ENCODE measurements around the gene PHF20. TPM values are rescaled to one million over a fixed set of nuclear protein-coding genes. Genes with fewer than 3 reads are reported as not detected.
"Not testable (repeated sequence)": the region's sequence is repeated elsewhere in the genome, so short reads cannot be mapped to it uniquely, and the experiment has no call there.

PHF20 gene
- total and polyA plus RNA-seq, 4 donors, result 17.5 to 51.5 (median 32.6) TPM

DNA sequence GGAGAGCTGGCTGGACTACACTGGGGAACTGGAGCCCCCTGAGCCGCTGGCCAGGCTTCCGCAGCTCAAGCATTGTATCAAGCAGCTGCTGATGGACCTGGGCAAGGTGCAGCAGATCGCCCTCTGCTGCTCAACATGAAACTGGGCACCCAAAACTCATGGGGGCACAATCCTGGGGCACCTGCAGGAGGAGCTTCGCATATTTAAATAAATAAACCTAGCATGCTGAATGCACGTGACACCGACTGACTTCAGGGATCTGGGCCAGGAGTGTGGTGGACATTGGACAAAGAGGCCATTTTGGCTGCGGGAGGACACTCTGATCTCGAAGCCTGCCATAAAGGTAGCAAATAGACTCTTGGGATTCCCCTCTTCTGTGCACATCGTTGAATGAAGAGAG lies 175.7 kb downstream of the PHF20 start:
- Histone ChIP-seq H3K4me1 (ENCODE audit: control insufficient read depth in 5 of 5, insufficient read depth in 5 of 5, low read length in 5 of 5) (peaks cover 0 to 2% (median 2%) of the 10 kb centered on the region in 5 donors), H3K9ac (ENCODE audit: insufficient read depth in 1 of 2, low read length in 2 of 2) (no peak overlapping the region), H3K27ac (ENCODE audit: low read depth in 1 of 2, low read length in 1 of 2) (no peak overlapping the region), H3K36me3 (ENCODE audit: control insufficient read depth in 4 of 4, insufficient read depth in 4 of 4, low read length in 4 of 4) (peaks cover 11 to 33% (median 20%) of the 10 kb centered on the region in 4 donors), H3K4me3 (no peak overlapping the region), H3K27me3 (ENCODE audit: control insufficient read depth in 3 of 3, insufficient read depth in 3 of 3, low read length in 2 of 3) (no peaks in the 10 kb centered on the region), H3K9me3 (ENCODE audit: control insufficient read depth in 4 of 4, insufficient read depth in 3 of 4, low read length in 3 of 4) (peaks cover 0 to 2% (median 0%) of the 10 kb centered on the region in 4 donors)
- ATAC-seq (ENCODE audit: insufficient read depth, low FRiP score), result no peak
- TF ChIP-seq, protein P1, sequence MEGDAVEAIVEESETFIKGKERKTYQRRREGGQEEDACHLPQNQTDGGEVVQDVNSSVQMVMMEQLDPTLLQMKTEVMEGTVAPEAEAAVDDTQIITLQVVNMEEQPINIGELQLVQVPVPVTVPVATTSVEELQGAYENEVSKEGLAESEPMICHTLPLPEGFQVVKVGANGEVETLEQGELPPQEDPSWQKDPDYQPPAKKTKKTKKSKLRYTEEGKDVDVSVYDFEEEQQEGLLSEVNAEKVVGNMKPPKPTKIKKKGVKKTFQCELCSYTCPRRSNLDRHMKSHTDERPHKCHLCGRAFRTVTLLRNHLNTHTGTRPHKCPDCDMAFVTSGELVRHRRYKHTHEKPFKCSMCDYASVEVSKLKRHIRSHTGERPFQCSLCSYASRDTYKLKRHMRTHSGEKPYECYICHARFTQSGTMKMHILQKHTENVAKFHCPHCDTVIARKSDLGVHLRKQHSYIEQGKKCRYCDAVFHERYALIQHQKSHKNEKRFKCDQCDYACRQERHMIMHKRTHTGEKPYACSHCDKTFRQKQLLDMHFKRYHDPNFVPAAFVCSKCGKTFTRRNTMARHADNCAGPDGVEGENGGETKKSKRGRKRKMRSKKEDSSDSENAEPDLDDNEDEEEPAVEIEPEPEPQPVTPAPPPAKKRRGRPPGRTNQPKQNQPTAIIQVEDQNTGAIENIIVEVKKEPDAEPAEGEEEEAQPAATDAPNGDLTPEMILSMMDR (IDR thresholded peaks at IDR 0.05; ENCODE audit: control extremely low read depth, extremely low read depth), result no peak
- WGBS, 2 donors, result 83 to 86% methylated on average over 9 of the region's 9 CpGs
- DNase-seq, result peak in 1 of 3 donors; percentile 2

DNA sequence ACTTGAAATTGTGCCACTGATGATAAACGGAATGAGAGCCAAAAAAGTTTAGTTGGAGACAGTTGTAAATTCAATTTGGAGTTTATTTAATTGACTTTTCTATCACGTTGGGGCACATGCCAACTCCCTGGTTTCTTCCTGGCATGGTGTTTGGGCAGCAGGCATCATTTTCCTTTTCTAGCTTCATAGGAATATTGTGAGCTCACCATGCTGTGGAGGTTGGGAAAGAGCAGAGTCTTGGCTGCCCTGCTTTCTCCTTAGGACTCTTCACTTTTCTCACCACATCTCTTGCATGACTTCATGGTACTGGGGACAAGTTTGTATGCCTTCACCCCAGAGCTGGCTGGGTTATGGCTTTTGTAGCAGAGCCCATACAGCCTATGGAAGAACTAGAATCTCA lies 176.1 kb downstream of the PHF20 start:
- peaks cover 0 to 2% (median 0%) of the 10 kb centered on the region in 4 donors for H3K9me3 ChIP-seq (ENCODE audit: control insufficient read depth in 4 of 4, insufficient read depth in 3 of 4, low read length in 3 of 4)
- H3K27ac ChIP-seq (ENCODE audit: low read depth in 1 of 2, low read length in 1 of 2), result no peak overlapping the region
- H3K9ac ChIP-seq (ENCODE audit: insufficient read depth in 1 of 2, low read length in 2 of 2), result no peak overlapping the region
- DNase-seq, result no peak
- H3K36me3 ChIP-seq (ENCODE audit: control insufficient read depth in 4 of 4, insufficient read depth in 4 of 4, low read length in 4 of 4), result peaks cover 11 to 33% (median 20%) of the 10 kb centered on the region in 4 donors
- no peak overlapping the region for H3K4me3 ChIP-seq
- no peak for ATAC-seq (ENCODE audit: insufficient read depth, low FRiP score)
- 92 to 93% methylated on average over 2 of the region's 2 CpGs for WGBS, 2 donors
- H3K27me3 ChIP-seq (ENCODE audit: control insufficient read depth in 3 of 3, insufficient read depth in 3 of 3, low read length in 2 of 3), result no peaks in the 10 kb centered on the region
- TF ChIP-seq, protein P1 (IDR thresholded peaks at IDR 0.05; ENCODE audit: control extremely low read depth, extremely low read depth), result no peak
- peaks cover 2 to 6% (median 6%) of the 10 kb centered on the region in 5 donors for H3K4me1 ChIP-seq (ENCODE audit: control insufficient read depth in 5 of 5, insufficient read depth in 5 of 5, low read length in 5 of 5)

DNA sequence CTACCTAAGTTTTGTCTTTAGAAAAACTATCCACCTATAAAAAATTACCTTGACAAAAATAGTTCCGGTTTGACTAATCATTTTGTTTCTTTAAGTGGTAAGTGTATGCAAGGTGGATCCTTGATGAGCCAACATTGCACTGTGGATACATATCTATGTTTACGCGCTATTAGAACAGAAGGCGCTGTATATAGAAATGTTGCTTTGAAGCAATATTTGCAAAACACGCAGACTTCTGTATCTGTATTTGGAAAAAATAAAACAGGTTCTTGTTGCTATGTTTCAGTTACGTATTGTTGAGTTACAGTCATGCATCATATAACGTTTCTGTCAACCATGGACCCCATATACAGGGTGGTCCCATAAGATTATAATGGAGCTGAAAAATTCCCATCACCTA lies 178.3 kb downstream of the PHF20 start:
- Histone ChIP-seq H3K9ac (ENCODE audit: insufficient read depth in 1 of 2, low read length in 2 of 2) (no peak overlapping the region), H3K4me3 (no peak overlapping the region), H3K4me1 (ENCODE audit: control insufficient read depth in 5 of 5, insufficient read depth in 5 of 5, low read length in 5 of 5) (peaks cover 2 to 13% (median 9%) of the 10 kb centered on the region in 5 donors), H3K9me3 (ENCODE audit: control insufficient read depth in 4 of 4, insufficient read depth in 3 of 4, low read length in 3 of 4) (peaks cover 0 to 2% (median 0%) of the 10 kb centered on the region in 4 donors), H3K27me3 (ENCODE audit: control insufficient read depth in 3 of 3, insufficient read depth in 3 of 3, low read length in 2 of 3) (no peaks in the 10 kb centered on the region), H3K27ac (ENCODE audit: low read depth in 1 of 2, low read length in 1 of 2) (no peak overlapping the region), H3K36me3 (ENCODE audit: control insufficient read depth in 4 of 4, insufficient read depth in 4 of 4, low read length in 4 of 4) (peaks cover 6 to 25% (median 13%) of the 10 kb centered on the region in 4 donors)
- DNase-seq (no peak), ATAC-seq (ENCODE audit: insufficient read depth, low FRiP score) (no peak)
- TF ChIP-seq, protein P1 (IDR thresholded peaks at IDR 0.05; ENCODE audit: control extremely low read depth, extremely low read depth), result no peak
- 94 to 95% methylated on average over 7 of the region's 7 CpGs for WGBS, 2 donors

DNA sequence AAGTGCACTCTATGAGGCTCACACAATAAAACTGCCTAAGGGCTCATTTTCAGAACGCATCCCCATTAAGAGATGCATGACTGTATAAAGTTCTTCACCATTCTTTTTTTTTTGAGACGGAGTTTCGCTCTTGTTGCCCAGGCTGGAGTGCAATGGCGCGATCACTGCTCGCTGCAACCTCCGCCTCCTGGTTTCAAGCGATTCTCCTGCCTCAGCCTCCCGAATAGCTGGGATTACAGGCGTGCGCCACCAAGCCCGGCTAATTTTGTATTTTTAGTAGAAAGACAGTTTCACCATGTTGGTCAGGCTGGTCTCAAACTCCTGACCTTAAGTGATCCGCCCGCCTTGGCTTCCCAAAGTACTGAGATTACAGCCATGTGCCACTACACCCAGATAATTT lies 180.3 kb downstream of the PHF20 start:
- not testable (repeated sequence) for ATAC-seq (ENCODE audit: insufficient read depth, low FRiP score); H3K27ac ChIP-seq (ENCODE audit: low read depth in 1 of 2, low read length in 1 of 2); H3K9ac ChIP-seq (ENCODE audit: insufficient read depth in 1 of 2, low read length in 2 of 2); H3K4me3 ChIP-seq; DNase-seq; H3K9me3 ChIP-seq (ENCODE audit: control insufficient read depth in 4 of 4, insufficient read depth in 3 of 4, low read length in 3 of 4); H3K27me3 ChIP-seq (ENCODE audit: control insufficient read depth in 3 of 3, insufficient read depth in 3 of 3, low read length in 2 of 3)
- 97% methylated on average over 14 of the region's 14 CpGs for WGBS, 2 donors
- peaks cover 5 to 19% (median 13%) of the 10 kb centered on the region in 5 donors for H3K4me1 ChIP-seq (ENCODE audit: control insufficient read depth in 5 of 5, insufficient read depth in 5 of 5, low read length in 5 of 5)
- peaks cover 3 to 20% (median 8%) of the 10 kb centered on the region in 4 donors for H3K36me3 ChIP-seq (ENCODE audit: control insufficient read depth in 4 of 4, insufficient read depth in 4 of 4, low read length in 4 of 4)
